Measurements from ENCODE around the gene ZDHHC24.

The ZDHHC24 gene

GRCh38 chr11:66562907-66563583 lies 17.2 kb upstream of the ZDHHC24 start:
- no peak for TF ChIP-seq CTCF (IDR thresholded peaks at IDR 0.05; ENCODE audit: insufficient read depth, low read length, missing control alignments)
- CTCF ChIA-PET, result interaction anchor here (1.0 to 3.3 kb wide), 4 partner anchors 16 to 154 kb away, joined by 3 to 11 read pairs (median 3); no protein-coding TSS in a partner anchor
- no peak for DNase-seq (ENCODE audit: low read depth, low spot score)
- H3K4me3 ChIP-seq (ENCODE audit: low read depth, low read length), result no peak overlapping the region
- POLR2A ChIA-PET, result interaction anchor here (0.7 kb wide), 1 partner anchor 17 kb away, joined by 3 read pairs; the partner anchor contains the start of gene ZDHHC24

- ChIA-PET CTCF (interaction anchor here (0.7 to 3.3 kb wide), 3 partner anchors 16 to 154 kb away, joined by 3 to 11 read pairs (median 3); no protein-coding TSS in a partner anchor), POLR2A (no interaction called here)
- H3K4me3 ChIP-seq (ENCODE audit: low read depth, low read length), result no peak overlapping the region
- DNase-seq (ENCODE audit: low read depth, low spot score), result no peak
- TF ChIP-seq CTCF (IDR thresholded peaks at IDR 0.05; ENCODE audit: insufficient read depth, low read length, missing control alignments), result no peak
Observed at GRCh38 chr11:66562275-66562674, 16.4 kb upstream of the ZDHHC24 start.

- POLR2A ChIA-PET, result no interaction called here
- no peak for DNase-seq (ENCODE audit: low read depth, low spot score)
Observed at GRCh38 chr11:66561975-66562248, 16.1 kb upstream of the ZDHHC24 start.

GRCh38 chr11:66561178-66561974 lies 15.5 kb upstream of the ZDHHC24 start:
- POLR2A ChIA-PET, result no interaction called here
- no peak overlapping the region for H3K4me3 ChIP-seq (ENCODE audit: low read depth, low read length)
- DNase-seq (ENCODE audit: low read depth, low spot score), result no peak
- TF ChIP-seq CTCF (IDR thresholded peaks at IDR 0.05; ENCODE audit: insufficient read depth, low read length, missing control alignments), result no peak
- CTCF ChIA-PET, result interaction anchor here (0.7 to 3.3 kb wide), 5 partner anchors 16 to 153 kb away, joined by 3 to 11 read pairs (median 3); no protein-coding TSS in a partner anchor

More at GRCh38 chr11:66561975-66562248, 16.1 kb upstream of the ZDHHC24 start:
- H3K4me3 ChIP-seq (ENCODE audit: low read depth, low read length), result no peak overlapping the region
- CTCF ChIA-PET, result interaction anchor here (0.7 to 3.3 kb wide), 3 partner anchors 16 to 153 kb away, joined by 3 to 11 read pairs (median 3); no protein-coding TSS in a partner anchor
- TF ChIP-seq CTCF (IDR thresholded peaks at IDR 0.05; ENCODE audit: insufficient read depth, low read length, missing control alignments), result no peak

- no peak overlapping the region for H3K4me3 ChIP-seq (ENCODE audit: low read depth, low read length)
- DNase-seq (ENCODE audit: low read depth, low spot score), result no peak
- no peak for TF ChIP-seq CTCF (IDR thresholded peaks at IDR 0.05; ENCODE audit: insufficient read depth, low read length, missing control alignments)
- ChIA-PET CTCF (interaction anchor here (1.2 to 3.3 kb wide), 3 partner anchors 18 to 81 kb away, joined by 3 to 11 read pairs (median 4); no protein-coding TSS in a partner anchor), POLR2A (no interaction called here)
Observed at GRCh38 chr11:66559866-66560676, 14.2 kb upstream of the ZDHHC24 start.

All from AG04449 (cell line).